ENCODE data around the gene PSMC3.

DNA sequence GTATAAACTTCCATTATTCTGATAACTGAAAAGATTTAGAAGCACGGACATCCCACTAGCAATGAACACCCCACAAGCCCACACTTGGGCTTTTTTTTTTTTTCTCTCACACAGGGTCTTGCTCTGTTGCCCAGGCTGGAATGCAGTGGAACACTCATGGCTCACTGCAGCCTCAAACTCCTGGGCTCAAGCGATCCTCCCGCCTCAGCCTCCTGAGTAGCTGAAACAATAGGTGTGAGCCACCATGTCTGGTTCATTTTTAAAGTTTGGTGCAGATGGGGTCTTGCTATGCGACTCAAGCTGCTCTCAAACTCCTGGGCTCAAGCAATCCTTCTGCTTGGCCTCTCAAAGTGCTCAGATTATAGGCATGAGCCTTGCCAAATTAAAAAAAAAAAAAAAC lies 19.6 kb upstream of the PSMC3 start:
- TF ChIP-seq YY1 (IDR thresholded peaks at IDR 0.05; ENCODE audit: insufficient read depth, insufficient read length): no peak
- TF ChIP-seq ZNF274 (IDR thresholded peaks at IDR 0.05; ENCODE audit: low read depth, low read length): no peak

All from NT2/D1 (cell line).